Testis (tissue), 2 donors: ENCODE data around the gene CACNA1C.

Experiments
- POLR2A ChIP-seq: fragments of 450-650 bp; IDR thresholded peaks from one replicate; pipeline ENCODE4 v1.6.1; 2017; ENCODE audit warnings: antibody characterized with exemption, mild to moderate bottlenecking, moderate library complexity
- TF ChIP-seq, protein P1 (sequence below), 3 experiments: fragments of 450-650 bp in 2 of 3; fragments of 200-600 bp in 1 of 3; sonication (generic) in 1 of 3; IDR thresholded peaks; one replicate each; pipeline ENCODE4 v1.5.1; 2016 to 2019; ENCODE audit warnings: antibody characterized with exemption in 3 of 3, mild to moderate bottlenecking in 2 of 3, moderate library complexity in 1 of 3

DNA sequence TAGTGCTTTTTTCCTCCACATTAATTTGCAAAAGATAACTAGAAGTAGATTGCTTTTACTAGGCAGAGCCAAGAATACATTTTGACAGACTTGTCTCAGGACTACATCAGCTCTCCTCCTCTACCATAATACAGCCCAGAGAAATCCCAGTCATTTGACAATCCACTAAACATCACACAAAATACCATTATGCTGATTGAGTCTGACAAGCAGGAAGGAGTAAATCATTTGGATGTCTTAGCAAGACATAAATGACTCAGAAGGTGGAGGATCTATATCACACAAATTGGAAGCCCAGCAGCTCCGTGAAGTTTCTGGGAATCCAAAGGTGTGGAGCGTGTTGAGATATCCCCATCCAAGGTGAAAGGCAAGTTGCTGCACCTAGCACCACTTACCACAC lies 666.6 kb downstream of the CACNA1C start:
- no peak for TF ChIP-seq POLR2A
- TF ChIP-seq, protein P1, sequence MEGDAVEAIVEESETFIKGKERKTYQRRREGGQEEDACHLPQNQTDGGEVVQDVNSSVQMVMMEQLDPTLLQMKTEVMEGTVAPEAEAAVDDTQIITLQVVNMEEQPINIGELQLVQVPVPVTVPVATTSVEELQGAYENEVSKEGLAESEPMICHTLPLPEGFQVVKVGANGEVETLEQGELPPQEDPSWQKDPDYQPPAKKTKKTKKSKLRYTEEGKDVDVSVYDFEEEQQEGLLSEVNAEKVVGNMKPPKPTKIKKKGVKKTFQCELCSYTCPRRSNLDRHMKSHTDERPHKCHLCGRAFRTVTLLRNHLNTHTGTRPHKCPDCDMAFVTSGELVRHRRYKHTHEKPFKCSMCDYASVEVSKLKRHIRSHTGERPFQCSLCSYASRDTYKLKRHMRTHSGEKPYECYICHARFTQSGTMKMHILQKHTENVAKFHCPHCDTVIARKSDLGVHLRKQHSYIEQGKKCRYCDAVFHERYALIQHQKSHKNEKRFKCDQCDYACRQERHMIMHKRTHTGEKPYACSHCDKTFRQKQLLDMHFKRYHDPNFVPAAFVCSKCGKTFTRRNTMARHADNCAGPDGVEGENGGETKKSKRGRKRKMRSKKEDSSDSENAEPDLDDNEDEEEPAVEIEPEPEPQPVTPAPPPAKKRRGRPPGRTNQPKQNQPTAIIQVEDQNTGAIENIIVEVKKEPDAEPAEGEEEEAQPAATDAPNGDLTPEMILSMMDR (IDR thresholded peaks at IDR 0.05), result no peak
